CD4-positive, alpha-beta T cell treated with Interleukin-6 for 4 hours (primary cell): ENCODE data around the gene ARHGEF40.

ENCODE experiments used
- DNase-seq: peaks from one replicate; pipeline ENCODE4 v3.0.0-alpha.2; 2020; ENCODE audit warnings: mixed read lengths

ARHGEF40 gene

GRCh38 chr14:21098892-21099595 is 28.9 kb downstream of the ARHGEF40 start:
- DNase-seq, result no peak

DNA sequence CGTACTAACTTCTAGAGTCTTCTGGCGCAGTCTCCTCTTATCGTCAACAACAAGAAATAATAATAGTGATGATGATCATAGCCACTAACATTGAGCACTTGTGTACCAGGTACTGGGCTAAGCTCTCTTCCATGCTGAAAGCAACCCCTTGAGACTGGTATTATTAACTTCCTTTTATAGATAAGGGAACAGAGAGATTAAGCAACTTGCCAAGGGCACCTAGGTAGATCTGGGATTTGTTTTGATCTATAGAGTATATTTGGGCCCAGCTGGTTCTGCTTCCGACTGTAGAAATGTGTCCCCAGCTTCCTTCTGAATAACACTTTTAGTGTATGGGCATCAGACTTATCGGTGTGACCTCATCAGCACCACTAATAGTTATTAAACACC is 29.5 kb downstream of the ARHGEF40 start:
- no peak for DNase-seq

DNA sequence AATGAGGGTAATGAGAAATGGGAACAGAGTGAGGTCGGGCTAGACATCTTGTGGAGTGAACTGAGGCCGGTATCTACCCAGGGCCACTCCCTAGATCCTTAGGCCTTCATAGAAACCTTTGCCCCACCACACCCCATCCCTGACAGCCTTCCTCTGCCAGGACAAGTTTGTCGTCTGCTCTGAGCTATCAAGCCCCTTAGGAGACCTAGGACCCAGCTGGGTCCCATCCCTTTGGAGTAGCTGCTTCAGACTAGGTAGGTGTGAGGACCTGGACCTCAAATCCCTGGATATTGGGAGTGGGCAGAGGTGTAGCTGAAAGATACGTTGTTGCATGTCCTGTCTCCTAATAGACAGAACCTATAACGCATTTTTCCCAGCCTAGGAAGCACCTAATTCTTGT is 30.8 kb downstream of the ARHGEF40 start, which contains the start of gene TMEM253:
TMEM253 (plus strand) TSS at position 136 of the 400 bp plus-strand sequence. CDS start 278 bp downstream, outside the sequence.
- DNase-seq, result no peak

DNA sequence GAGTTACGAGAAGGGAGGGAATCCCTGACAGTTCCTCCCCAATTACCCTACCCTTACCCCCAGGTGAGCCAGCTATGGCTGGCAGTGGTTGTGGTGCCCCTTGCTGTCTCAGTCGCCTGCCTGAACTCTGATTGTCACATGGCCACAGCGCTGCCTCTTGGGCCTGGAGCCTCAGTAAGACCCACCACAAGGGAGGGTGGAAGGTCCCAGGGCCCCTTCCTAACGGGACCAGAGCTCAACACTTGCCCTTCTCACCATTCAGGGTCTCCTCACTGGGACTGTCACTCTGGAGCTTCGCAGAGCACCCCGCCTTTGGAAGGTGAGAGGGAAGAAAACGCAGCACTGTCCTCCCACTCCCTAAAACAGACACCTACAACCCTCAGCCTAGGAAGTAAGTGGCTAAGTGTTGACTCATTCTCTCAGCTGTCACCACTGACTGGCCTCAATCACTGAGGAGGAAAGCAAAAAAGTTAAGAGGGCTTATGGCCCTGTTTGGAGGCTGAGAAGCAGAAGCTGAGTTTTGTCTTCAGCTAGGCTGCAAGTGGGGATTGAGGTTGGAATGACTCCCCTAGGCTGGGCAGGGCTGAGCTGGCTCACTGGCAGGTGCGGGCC is 31.8 kb downstream of the ARHGEF40 start:
- DNase-seq, result no peak

DNA sequence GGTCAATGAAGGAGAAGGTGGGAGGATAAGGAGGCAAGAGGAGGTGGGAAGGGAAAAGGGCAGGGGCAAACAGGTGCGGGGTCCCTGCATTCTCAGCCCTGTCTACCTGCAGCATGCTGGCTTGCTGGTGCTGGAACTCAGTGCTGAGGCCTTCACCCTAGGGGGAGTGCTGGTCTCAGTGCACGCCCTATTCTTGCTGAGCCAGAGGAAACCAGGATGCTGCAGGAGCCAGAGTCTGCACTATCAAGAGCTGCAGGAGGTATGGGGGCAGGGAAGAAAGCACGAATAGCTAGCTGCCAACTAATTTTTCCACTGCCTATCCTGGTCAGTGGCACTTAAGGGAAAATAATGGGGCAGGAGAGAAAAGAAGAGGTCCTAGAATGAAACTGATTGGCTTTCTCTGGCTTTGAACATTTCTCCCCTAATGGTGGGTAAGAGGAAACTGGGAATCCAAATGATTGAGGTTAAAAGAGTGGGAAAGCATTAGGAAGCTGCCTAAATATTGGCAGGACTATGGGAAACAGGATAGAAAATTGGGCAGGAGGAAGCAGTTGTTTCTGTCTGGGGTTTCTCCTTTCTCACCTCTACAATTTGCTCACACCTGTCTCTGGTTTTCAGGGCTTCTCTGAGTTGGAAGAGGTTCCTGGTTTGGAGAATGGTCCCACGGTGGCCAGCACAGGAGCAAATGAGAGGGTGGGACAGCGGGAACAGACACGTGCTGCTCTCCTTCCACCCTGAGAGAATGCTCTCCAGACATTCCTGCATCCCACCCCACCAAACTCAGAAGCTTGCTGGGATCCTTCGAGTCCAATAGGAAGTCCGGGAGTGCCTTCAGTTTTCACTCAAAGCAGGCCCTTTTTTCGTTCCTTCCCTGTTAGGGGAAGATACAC is 32.7 kb downstream of the ARHGEF40 start:
- DNase-seq, result no peak

DNA sequence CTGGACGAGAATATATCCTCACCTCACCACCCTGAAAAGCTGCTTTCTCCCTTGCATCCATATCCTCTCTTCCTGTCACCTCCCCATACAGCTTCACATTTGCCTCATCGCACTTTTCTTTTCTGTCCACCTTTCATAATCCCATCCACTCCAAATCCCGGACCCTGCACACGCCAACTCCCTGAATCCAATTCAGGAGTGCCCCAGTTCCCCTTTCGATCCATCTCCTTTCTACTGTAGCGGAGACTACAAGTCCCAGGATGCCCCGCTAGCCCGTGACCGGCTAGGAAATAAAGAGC is 33.3 kb downstream of the ARHGEF40 start:
- DNase-seq, result no peak

DNA sequence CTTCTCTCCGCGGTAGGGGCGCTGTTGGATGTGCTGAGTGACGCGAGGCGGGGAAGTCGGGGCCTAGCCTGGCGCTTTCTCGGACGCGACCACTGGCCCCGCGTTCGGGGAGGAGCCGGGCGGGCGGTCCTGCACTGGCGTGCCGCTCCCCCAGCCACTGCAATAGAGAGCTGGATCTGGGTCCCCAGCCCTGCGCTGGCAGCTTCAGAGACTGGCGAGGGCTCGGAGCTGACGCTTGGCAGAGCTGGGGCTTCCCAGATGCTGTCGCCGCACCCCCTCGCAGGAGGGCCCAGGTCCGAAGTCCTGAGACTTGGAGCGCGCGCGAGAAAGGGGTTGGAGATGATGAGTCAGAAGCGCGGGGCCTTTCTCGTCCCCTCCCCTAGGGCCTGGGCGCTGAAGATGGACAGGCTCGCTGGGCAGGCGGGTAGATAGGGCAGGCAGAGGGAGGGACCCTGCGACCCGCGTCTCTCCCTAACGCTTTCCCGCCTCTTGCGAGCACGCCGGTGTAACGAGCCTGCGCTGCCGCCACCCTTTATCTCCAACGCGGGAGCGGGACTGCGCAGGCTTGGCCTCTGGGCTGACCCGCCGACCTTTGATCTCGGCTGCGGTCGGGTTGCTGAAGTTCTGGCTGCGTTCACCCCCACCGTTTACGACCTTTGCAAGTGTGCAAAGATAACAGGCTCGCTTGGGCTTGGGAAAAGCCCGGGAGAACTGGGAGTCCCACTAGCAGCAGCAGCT is 33.8 kb downstream of the ARHGEF40 start:
- DNase-seq, result peak; percentile 95

DNA sequence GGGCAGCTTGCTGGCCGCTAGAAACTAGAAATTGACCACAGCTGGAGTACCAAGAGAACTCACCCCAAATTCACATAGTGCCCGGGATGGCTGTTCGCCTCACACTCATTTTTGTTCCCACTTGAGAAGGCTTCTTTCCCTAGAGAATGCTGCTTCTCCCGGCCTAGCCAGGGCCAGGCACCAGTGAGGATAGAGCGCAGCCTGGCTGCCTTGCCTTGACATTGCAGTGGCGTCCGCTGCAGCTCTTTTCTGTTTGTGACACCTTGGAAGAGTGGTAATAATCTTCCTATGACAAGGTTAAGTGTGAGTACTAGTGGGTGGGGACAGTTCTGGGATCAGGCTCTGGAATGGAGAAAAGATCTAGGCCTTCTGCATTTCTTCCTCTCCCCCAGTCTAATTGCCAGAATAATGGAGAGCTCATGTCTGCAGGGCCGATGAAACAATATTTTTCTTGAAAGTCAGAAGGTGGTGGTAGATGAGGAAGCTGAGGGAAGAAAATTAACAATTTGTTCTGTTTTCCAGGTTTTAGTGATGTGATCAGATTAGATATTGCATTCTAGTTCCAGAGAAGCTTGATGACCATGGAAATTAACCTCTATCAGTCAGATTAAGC is 34.5 kb downstream of the ARHGEF40 start:
- peak; percentile 74 for DNase-seq

GRCh38 chr14:21105095-21105494 is 35.0 kb downstream of the ARHGEF40 start:
- no peak for DNase-seq

DNA sequence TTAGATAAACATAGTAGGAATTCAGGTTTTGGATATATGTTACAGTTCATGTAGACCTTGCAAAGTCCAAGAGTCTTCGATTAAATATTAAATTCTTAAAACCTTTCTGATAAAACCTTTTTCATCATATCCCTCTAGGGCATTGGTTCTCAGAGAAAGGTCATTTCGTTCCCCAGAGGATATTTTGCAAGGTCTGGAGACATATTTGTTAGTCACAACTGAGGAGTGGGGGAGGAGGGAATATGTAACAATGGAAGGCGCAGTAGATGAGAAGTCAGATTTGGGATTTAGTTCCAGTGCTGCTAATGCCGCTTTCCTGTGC is 36.0 kb downstream of the ARHGEF40 start:
- DNase-seq, result no peak

DNA sequence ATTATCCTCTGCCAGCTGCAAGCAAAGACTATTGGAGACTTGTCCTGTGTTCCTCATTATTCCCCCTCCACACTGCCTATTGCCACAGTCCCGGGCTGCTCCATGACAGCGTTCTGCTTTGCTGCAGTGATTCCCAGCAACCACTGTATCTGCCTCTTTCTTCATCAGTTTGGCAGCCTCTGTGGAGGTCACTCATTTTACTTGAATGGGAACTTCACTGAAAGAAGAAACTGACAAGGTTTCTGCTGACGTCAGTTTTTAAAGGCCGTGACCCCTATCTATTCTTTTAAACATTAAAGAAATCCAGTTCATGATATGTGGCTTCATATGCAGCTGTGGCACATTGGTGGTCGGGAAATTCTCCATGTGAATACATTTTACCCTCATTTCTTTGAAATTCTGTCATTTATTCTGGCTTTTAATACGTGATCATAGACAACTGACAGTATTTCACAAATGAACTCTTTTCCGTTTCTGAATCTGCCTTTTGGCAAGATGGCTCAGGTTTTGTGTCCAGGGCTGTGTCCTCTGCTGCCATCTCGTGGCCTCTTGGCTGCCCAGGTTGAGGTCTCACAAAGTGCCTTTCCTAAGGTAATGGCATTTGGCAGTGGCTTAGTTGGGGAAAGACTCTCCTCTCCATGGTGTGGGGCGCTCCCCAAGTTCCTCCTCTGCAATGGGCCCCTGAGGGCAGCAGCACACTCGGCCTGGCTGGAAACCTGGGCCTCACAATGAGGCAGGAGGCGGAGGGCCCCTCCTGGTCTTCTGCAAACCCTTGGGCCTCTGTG is 36.6 kb downstream of the ARHGEF40 start:
- peak; percentile 84 for DNase-seq

- no peak for DNase-seq
Measured at GRCh38 chr14:21107283-21107800, 37.2 kb downstream of the ARHGEF40 start.

DNA sequence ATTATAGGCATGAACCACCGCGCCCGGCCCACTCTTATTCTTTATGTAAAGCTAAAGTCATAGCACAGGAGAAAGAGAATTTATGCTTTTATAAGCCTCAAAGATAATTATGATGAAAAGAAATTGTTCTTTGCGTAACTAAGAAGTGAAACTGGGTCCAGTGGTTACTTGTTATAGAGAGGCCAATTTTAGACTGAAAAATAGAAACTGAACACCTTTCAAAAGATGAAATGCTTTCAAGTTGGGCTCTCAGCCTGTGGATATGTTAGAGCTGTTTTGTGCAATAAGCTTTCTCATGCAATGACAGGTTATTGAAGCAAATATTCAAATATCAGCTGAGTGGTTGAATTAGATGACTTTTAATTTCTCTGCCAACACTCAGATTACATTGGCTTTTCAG is 38.7 kb downstream of the ARHGEF40 start:
- DNase-seq, result no peak

DNA sequence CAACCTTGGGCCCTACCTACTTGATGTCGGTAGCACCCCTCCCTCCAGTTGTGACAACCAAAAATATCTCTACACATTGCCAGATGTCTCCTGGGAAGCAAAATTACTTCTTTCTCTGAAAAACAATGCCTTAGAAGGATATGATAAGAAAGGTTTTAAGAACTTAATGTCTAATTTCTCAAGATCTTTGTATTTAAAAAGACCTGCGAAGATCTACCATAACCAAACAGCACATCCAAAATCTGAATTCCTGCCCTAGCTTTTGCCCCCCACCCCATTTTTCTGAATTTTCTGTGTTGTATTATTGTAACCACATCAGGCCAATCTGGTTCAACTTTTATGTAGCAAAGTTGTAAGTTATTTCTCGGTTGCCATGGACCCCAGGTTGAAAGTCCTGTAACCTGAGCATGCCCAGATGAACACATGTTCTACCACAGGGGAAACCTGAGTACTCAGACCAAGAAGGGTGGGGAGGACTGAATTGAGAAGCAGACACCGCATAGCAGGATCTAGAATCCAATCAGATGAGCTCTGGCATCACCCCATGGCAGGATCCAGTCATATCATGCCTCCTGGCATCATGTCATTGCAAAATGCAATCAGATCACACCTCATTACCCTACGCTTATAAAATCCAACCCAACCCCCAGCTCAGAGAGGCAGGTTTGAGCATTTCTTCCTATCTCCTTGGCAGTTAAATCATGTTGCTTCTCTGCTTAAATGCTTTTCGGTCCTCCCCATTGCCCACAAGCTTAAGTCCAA is 39.5 kb downstream of the ARHGEF40 start:
- DNase-seq, result no peak

- no peak for DNase-seq
Measured at GRCh38 chr14:21112255-21112654, 42.2 kb downstream of the ARHGEF40 start.

DNA sequence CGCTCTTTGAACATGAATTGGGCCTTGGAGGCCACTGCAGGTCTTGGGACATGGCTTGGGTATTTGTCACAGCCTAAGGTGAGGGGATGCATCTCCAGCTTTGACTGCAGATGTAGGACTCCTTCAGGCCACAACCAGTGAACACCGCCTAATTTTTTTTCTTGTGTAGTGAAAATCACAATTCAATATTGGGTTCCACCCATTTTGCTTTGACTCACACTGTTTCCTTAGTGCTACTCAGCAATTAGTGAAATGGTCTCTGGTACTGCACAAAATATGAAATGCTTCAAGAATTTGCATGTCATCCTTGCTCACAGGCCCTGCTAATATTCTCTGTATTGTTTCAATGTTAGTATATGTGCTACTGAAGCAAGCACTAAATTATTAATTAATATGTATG is 43.3 kb downstream of the ARHGEF40 start:
- no peak for DNase-seq

GRCh38 chr14:21118933-21119332 is 48.8 kb downstream of the ARHGEF40 start:
- DNase-seq, result no peak

DNA sequence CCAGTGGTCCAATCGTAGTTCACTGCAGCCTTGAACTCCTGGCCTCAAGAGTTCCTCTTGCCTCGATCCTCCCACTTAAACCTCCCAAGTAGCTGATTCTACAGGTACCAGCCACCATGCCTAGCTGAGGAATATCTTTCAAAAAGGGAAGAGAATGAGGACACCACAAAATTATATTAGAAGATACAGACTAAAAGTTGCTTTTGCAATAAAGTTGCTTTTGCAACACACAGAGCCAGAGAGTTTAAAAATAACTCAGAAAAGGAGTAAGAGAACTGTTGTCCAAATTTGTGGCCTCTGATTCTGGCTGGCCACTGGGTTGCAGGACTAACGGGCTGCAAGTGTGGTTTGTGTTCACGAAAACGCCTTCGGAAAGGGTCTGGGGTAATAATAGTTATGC is 50.6 kb downstream of the ARHGEF40 start:
- no peak for DNase-seq

- no peak for DNase-seq
Measured at GRCh38 chr14:21121122-21121521, 51.0 kb downstream of the ARHGEF40 start.

DNA sequence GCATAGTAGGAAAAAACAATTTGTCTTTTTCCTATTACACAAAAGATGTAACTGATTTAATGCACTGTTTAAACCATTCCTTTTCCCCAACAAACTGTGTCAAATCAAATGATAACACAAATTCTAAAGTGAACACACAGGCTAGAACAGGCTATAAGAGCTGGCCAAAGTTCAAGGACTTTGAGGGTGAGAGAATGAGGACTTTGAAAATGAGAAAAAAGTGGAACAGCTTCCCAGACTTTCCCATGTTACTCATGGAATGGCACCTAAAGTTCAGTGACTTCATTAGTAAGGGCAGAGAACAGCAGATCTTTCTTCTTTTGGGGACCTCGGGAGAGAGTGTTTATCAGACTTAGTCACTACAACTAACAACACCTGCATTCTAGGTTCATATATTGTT is 53.3 kb downstream of the ARHGEF40 start:
- no peak for DNase-seq

DNA sequence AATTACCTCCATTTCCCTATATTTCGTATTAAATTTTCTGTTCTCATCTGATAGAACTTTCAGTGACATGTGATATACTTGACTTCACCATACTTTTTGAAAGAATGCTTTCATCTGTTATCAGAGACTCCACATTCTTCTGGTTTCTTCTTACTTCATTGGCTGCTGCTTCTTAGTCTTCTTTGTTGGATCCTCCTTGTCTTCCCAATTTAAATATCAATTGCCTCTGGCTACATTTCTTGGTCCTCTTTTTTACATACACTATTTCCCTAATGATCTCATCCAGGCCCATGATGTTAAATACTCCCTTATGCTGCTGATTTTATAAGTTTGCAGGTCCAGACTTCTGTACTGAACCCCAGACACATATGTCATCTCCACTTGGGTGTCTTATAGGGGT is 63.8 kb downstream of the ARHGEF40 start:
- DNase-seq, result no peak
